ENCODE measurements around the gene CNN3. TPM values are rescaled to one million over a fixed set of nuclear protein-coding genes. Genes with fewer than 3 reads are reported as not detected.

Gene CNN3
- polyA plus RNA-seq, 1 of the 3 experiments (the other 2 are of a cell fraction): 204 TPM

DNA sequence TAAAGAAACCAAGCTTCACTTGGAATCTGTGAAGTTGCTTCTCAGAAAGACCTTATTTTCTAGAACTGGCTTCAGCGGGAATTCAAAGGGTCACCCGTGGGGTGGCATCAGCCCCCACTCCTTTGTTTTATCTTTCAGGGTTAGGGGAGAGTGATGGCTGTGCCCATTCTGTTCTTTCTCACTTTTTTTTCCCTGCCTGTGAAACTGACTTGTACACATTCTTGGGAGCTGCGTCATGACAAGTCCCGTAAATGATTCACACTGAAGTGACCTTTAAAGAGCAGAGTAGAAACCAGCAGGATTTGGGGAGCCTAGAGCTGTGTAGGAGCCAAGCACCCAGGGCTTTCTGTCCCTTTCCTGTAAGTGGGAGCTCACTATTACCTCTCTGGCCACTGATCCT is 63.0 kb downstream of the CNN3 start:
- Histone ChIP-seq H3K4me1 (ENCODE audit: control insufficient read depth in 1 of 2, insufficient read depth in 2 of 2, low read depth in 1 of 2, low read length in 1 of 2) (peaks cover 29 to 46% of the 10 kb centered on the region in 2 experiments), H3K4me2 (peak overlapping the region; percentile 83), H3K27ac (ENCODE audit: low read depth in 2 of 2, low read length in 1 of 2) (peak overlapping the region; percentile 90 to 98), H3K27me3 (ENCODE audit: insufficient read depth) (no peaks in the 10 kb centered on the region), H3F3A (replicated peaks; ENCODE audit: insufficient read depth) (peaks cover 42% of the 10 kb centered on the region), H3K79me2 (ENCODE audit: insufficient read depth) (no peaks in the 10 kb centered on the region), H3K9me3 (no peaks in the 10 kb centered on the region), H3K9me2 (no peaks in the 10 kb centered on the region), H3K4me3 (ENCODE audit: low read depth in 2 of 2, low read length in 1 of 2) (peak overlapping the region in 1 of 2 experiments; percentile 40; a peak in 3 of 4 replicates), H2AFZ (ENCODE audit: low read depth) (peak overlapping the region; percentile 48; the same call in 1 of the 2 replicates), H3K36me3 (replicated peaks in 1 of 2; ENCODE audit: control insufficient read depth in 1 of 2, insufficient read depth in 2 of 2, low read length in 1 of 2) (no peaks in the 10 kb centered on the region), H3K9ac (peak overlapping the region; percentile 67), H4K20me1 (ENCODE audit: insufficient read depth) (no peaks in the 10 kb centered on the region)
- peak; percentile 65; the same call in 1 of the 2 replicates for TF ChIP-seq FOXM1 (IDR thresholded peaks at IDR 0.05; ENCODE audit: low read depth)
- TF ChIP-seq NFIC (IDR thresholded peaks at IDR 0.05; ENCODE audit: borderline replicate concordance): peak; percentile 81
- TF ChIP-seq USF1 (IDR thresholded peaks at IDR 0.05; ENCODE audit: borderline replicate concordance, low read depth): no peak; the same call in 1 of the 2 replicates
- TF ChIP-seq JUND (IDR thresholded peaks at IDR 0.05): peak; percentile 98
- peak; percentile 97 for TF ChIP-seq FOSL2 (IDR thresholded peaks at IDR 0.05; ENCODE audit: borderline replicate concordance, low read depth)
- TF ChIP-seq ELF1 (IDR thresholded peaks at IDR 0.05): no peak
- TF ChIP-seq EP300 (IDR thresholded peaks at IDR 0.05; ENCODE audit: borderline replicate concordance in 1 of 2, low read depth in 1 of 2, low read length in 1 of 2): peak; percentile 48 to 97; a peak in 3 of 4 replicates
- 0 out of 2 replicates have a peak, but pooled peaks have one; percentile 37 for TF ChIP-seq ZBTB33 (IDR thresholded peaks at IDR 0.05; ENCODE audit: borderline replicate concordance, low read depth)
- no peak for TF ChIP-seq GABPA (IDR thresholded peaks at IDR 0.05; ENCODE audit: low read depth)
- TF ChIP-seq TAF1 (IDR thresholded peaks at IDR 0.05; ENCODE audit: borderline replicate concordance, low read depth, low read length): peak; percentile 29; the same call in 1 of the 2 replicates
- no peak for TF ChIP-seq SMC3 (IDR thresholded peaks at IDR 0.05; ENCODE audit: low read depth, low read length)
- peak; percentile 86; the same call in 1 of the 2 replicates for TF ChIP-seq POLR2AphosphoS5 (IDR thresholded peaks at IDR 0.05; ENCODE audit: low read depth, low read length)
- peak; percentile 93 for TF ChIP-seq RXRA (IDR thresholded peaks at IDR 0.05; ENCODE audit: borderline replicate concordance, low read depth)
- TF ChIP-seq RFX5 (IDR thresholded peaks at IDR 0.05; ENCODE audit: low read length): no peak
- no peak for TF ChIP-seq EZH2phosphoT487 (IDR thresholded peaks at IDR 0.05; ENCODE audit: borderline replicate concordance, low read depth)
- peak; percentile 64; the same call in 1 of the 2 replicates for TF ChIP-seq REST (IDR thresholded peaks at IDR 0.05; ENCODE audit: low read depth, low read length)
- TF ChIP-seq RCOR1 (IDR thresholded peaks at IDR 0.05; ENCODE audit: low read length): no peak
- TF ChIP-seq TEAD4 (IDR thresholded peaks at IDR 0.05; ENCODE audit: borderline replicate concordance, insufficient read depth): peak; percentile 92
- TF ChIP-seq TCF12 (IDR thresholded peaks at IDR 0.05): peak; percentile 97
- TF ChIP-seq MEF2A (IDR thresholded peaks at IDR 0.05; ENCODE audit: borderline replicate concordance, low read depth): peak; percentile 43; the same call in 1 of the 2 replicates
- peak; percentile 44; the same call in 1 of the 2 replicates for TF ChIP-seq YY1 (IDR thresholded peaks at IDR 0.05; ENCODE audit: low read depth)
- TF ChIP-seq MXI1 (IDR thresholded peaks at IDR 0.05; ENCODE audit: low read depth, low read length): no peak
- TF ChIP-seq PBX3 (IDR thresholded peaks at IDR 0.05): peak; percentile 95
- ChIA-PET CTCF (interaction anchor here (0.8 to 7.0 kb wide), 5 partner anchors 9 to 180 kb away, joined by 3 to 41 read pairs (median 3); no protein-coding TSS in a partner anchor), POLR2A (no interaction called here)
- no peak for DNase-seq
- 18% methylated on average over 4 of the region's 4 CpGs for WGBS (ENCODE audit: low lambda C conversion rate)
